GM18526 (cell line): ENCODE results near the gene TASOR.

ENCODE experiments used
- POLR2A ChIP-seq: IDR thresholded peaks from 3 replicates; pipeline ENCODE4 v1.6.1; 2011; ENCODE audit not compliant: insufficient read length; ENCODE audit errors: extremely low read depth

The TASOR gene

DNA sequence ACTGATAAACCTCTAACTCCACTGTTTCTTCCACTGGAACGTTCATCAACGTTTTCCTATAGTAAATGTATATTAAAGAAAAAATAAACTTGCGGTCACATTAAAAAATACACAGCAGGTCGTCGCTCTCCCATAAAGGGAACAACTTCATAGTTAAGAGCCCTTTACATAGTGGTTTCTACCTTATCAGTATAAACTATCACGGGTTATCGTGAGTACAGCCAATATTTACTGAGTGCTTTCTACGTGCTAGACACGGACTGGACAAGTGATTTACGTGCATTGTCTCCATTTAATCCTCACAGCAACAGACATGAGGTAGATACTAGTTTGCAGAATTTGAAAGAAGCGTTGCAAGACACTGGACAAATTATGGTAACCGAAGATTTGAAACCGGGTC is 964 bp upstream of the TASOR start:
- TF ChIP-seq POLR2A = no peak

GRCh38 chr3:56682462-56683121 is 473 bp downstream of the TASOR start:
- TF ChIP-seq POLR2A = peak; percentile 59

- no peak for TF ChIP-seq POLR2A
Observed at GRCh38 chr3:56681984-56682461, 1.0 kb downstream of the TASOR start.

- no peak for TF ChIP-seq POLR2A
Observed at GRCh38 chr3:56680054-56680580, 2.9 kb downstream of the TASOR start.

DNA sequence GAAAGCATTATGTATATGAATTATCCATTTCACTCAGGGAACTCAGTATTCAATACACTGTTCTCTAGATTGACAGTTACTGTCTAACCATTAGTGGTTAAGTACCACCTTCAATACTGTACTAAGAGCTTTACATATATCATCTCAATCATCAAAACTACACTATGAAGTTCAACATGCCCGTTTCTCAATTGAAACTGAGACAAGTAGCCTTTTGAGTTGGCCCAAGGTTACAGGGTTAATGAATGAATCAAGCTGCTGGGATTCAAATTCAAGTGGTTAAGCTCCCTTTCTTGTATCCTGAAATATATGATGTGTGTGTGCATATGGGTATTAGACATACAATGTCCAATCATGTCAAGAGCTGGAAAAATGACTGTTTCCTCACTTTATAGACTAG is 5.8 kb downstream of the TASOR start:
- no peak for TF ChIP-seq POLR2A

- no peak for TF ChIP-seq POLR2A
Observed at GRCh38 chr3:56673781-56674457, 9.1 kb downstream of the TASOR start.

GRCh38 chr3:56667973-56668579 is 15.0 kb downstream of the TASOR start:
- no peak for TF ChIP-seq POLR2A

DNA sequence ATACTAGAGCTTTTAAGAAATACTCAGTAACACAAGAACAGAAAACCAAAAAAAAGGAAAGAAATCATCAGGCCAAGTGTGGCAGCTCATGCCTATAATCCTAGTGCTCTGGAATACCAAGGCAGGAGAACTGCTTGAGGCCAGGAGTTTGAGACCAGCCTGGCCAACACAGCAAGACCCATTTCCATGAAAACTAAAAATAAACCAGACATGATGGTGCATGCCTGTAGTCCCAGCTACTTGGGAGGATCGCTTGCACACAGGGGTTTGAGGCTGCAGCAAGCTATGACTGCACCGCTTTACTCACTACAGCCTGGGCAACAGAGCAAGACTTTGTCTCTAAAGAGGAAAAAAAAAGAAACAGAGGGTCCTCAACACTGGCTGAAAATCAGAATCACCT is 18.2 kb downstream of the TASOR start:
- TF ChIP-seq POLR2A = no peak

DNA sequence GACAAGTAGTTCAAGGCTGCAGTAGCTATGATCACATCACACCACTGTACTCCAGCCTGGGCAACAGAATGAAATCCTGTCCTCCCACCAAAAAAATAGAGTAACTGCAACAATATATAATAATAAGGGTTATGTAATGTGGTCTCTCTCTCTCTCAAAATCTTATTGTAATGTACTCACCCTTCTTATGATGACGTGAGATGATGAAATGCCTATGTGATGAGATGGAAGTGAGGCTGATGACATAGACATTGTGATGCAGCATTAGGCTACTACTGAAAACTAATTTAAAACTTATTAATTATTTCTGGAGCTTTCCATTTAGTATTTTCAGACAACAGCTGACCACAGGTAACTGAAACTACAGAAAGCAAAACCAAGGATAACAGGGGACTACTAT is 27.4 kb downstream of the TASOR start:
- no peak for TF ChIP-seq POLR2A

DNA sequence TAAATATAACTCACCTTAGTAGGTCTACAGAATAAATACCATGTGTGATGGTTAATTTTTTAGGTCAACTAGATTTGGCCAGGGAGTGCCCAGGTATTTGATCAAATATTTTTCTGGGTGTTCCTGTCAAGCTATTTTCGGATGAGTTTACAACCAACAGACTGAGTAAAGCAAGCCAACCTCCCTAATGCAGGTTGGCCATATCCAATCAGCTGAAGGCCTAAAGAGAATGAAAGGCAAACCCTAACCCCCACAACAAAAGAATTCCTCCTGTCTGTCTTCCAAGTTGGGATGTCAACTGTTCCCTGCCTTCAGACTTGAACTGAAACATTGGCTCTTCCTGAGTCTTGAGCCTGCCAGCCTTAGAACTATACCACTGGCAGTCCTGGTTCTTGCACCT is 28.6 kb downstream of the TASOR start:
- TF ChIP-seq POLR2A = no peak

GRCh38 chr3:56645407-56645806 is 37.7 kb downstream of the TASOR start:
- no peak for TF ChIP-seq POLR2A

- TF ChIP-seq POLR2A = no peak
Observed at GRCh38 chr3:56633602-56634535, 49.2 kb downstream of the TASOR start.
